Eye (tissue), 1 donor: ENCODE data around the gene NCAM1.

Source experiments
- DNase-seq: peaks from one replicate; pipeline ENCODE4 v3.0.0-alpha.2; 2015

The NCAM1 gene

DNA sequence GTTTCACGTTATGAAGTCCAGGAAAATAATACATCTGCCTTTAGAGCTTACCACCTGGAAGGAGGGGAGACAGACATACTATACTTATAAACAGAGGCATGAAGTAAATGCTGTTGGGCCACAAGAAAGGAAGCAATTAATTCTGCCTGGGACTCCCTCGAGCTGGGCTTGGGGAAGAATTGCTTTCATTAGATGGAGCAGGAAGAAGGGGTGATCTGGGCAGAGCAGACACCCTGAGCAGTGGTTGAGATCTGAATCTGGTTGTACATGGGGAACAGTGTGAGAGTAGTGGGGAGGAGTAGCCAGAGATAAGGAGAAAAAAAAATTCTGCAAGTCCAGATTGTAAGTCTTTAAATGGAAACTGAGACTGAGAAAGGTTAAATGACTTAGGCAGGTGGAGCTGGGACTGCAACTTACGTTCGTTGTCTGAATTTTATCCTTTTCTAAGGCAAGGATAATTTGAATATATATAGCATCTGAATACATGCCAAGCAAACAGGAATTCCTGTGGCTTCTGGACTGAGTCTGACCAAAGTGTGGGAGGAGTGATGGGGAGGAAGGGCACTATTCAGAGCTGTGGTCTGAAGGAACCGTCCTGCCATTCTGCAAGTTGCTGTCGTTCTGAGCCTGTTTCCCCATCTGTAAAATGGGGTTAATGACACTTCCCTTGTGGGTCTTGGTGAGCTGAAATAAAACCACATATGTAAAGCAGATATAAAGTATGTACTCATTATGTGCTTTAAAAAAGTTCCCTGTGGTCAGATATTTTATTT, 7.9 kb downstream of the NCAM1 start:
- no peak for DNase-seq

DNA sequence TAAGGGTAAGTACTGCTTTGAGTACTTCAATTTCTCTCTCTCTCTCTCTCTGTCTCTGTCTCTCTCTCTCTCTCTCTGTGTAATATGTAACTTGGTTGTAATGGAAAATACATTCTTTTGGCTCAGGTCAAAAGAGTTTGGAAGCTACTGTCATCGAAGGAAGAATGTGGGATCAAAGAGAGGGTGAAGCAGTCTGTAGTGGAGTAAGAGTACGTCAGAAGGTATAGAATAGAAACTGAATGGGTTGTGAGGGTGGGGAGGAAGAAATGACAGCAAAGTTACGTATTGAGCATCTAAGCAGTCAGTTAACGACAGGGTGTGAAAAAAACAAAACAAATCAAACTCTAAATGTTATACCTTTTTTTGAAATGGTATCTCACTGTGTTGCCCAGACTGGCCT, 10.0 kb downstream of the NCAM1 start:
- DNase-seq, result no peak

DNA sequence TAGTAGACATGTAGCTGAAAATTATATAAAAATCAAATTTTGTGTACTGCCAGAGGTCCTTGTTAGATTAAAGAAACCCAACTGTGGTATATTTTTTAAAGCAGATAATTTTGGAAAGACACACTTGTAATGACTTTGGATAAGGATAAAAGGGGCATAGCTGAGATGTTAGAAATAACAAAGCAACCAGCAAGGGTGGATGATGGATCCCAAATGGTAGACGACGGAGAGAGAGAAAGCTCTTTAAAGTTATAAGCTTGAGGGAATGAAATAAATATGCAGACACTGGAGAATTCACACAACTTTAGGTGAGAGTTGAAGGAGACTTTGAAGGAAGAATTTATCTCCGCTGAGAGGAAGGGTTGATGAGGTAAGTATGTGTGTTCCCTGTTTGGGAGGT, 10.6 kb downstream of the NCAM1 start:
- DNase-seq, result no peak

- no peak for DNase-seq
These were observed 11.4 kb downstream of the NCAM1 start for GRCh38 chr11:112972399-112973145.

DNA sequence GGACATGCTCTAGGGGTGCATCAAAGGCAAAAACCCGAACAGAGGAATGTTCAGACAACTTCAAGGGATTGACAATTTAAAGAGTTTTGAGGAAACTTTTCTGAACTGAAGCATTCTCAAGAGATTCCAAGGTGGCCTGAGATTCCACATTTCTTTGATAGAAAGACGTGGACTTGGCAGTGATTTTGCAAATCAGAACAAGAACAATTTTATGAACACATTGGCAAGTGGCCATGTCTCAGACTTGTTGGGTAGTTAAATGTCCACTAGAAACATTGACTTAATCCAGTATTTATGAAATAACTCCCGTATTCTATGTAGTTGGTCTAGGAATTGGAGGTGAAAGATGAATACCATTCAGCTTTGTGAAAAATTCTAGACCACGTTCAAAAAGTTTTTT, 13.8 kb downstream of the NCAM1 start:
- DNase-seq, result no peak

DNA sequence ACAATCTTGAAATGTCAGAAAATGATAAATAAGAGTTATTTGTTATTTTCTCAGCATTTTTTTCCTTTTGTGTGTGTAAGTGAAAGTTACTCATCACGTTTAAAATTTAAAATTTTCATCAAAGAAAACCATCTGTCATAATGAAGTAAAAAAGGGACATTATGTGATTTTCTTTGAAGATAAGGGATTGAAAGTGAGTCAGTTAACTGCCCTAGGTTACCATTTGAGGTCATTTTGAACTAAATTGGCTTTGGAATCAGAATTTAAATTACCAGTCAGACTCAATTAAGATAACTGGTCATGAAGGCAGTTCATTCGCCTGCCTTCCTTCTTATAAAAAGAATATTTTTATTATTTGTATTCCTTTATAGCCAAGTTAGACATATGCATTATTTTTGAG, 14.3 kb downstream of the NCAM1 start:
- no peak for DNase-seq

GRCh38 chr11:112977755-112978154, 16.5 kb downstream of the NCAM1 start:
- DNase-seq, result peak; percentile 53

- DNase-seq, result no peak
These were observed 22.7 kb downstream of the NCAM1 start for GRCh38 chr11:112983887-112984286.

- no peak for DNase-seq
These were observed 28.0 kb downstream of the NCAM1 start for GRCh38 chr11:112989198-112989597.

DNA sequence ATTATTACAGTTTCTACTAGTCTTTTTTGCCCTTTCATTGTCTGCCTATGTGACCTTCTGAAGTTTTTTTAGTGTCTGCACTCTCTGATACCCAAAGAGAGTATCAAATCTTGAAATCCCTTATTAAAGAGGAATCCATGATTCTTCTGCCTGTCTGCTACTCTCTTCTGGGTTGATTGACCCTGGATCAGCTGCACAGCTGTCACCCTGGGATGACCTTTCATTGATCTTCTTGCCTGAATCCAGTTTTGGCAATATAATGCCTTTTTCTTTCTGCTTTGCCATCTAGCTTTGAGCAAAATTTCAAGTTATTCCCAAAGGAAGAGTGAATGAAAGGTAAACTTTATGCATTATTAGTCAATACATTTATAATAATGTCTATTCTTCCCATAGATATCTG, 32.6 kb downstream of the NCAM1 start:
- no peak for DNase-seq

DNA sequence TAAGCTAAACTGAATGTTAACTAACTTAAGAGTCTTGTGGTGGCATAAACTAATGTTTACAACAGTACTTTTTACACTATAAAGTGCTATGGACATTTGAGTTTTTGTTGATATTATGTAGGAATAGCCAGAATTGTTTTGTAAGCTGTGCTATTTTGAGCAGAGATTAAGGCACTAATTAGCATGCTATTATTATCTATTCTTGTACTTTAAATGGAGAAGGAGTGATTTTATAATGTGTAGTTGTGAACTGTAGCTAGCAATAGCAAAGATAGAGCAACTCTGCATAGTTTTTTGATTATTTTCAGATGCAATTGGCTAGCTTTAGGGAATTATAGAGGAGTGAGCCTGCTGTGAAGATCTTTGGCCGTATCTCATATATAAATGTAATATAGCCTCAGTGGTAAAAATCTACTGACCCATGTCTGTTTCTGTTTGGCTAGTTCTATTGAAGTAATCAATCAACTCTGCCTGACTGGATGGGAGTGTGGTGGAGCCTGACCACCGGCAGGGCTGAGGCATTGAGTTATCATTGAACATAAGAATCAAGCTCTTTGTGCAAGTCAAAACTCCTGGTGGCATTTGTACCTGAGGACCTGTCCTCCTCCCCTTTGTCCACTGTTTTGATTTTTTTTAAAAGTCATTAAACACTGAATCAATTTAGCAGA, 34.3 kb downstream of the NCAM1 start:
- peak; percentile 43 for DNase-seq

GRCh38 chr11:112996994-112997393, 35.8 kb downstream of the NCAM1 start:
- DNase-seq, result no peak

- DNase-seq, result no peak
These were observed 36.7 kb downstream of the NCAM1 start for GRCh38 chr11:112997857-112998466.

- DNase-seq, result no peak
These were observed 38.3 kb downstream of the NCAM1 start for GRCh38 chr11:112999520-112999919.

DNA sequence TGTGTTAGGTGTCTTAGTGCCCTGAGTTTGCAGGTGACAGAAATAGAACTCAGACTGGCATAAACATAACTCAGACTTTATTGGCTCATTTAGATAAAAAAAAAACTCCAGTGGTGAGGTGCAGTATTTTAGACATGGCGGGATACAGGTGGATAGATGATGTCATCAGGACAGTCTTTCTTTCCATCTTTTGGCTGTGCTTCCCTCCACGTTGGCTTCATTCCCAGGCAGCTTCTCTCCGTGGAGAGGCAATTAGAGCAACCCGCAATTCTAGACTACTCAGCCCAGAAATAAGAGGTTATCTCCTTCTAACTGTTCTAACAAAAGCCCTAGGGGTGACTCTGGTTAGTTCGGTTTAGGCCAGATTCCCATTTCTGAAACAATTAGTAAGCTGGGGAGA, 40.5 kb downstream of the NCAM1 start:
- DNase-seq, result no peak

GRCh38 chr11:113006896-113007445, 45.8 kb downstream of the NCAM1 start:
- peak; percentile 53 for DNase-seq

DNA sequence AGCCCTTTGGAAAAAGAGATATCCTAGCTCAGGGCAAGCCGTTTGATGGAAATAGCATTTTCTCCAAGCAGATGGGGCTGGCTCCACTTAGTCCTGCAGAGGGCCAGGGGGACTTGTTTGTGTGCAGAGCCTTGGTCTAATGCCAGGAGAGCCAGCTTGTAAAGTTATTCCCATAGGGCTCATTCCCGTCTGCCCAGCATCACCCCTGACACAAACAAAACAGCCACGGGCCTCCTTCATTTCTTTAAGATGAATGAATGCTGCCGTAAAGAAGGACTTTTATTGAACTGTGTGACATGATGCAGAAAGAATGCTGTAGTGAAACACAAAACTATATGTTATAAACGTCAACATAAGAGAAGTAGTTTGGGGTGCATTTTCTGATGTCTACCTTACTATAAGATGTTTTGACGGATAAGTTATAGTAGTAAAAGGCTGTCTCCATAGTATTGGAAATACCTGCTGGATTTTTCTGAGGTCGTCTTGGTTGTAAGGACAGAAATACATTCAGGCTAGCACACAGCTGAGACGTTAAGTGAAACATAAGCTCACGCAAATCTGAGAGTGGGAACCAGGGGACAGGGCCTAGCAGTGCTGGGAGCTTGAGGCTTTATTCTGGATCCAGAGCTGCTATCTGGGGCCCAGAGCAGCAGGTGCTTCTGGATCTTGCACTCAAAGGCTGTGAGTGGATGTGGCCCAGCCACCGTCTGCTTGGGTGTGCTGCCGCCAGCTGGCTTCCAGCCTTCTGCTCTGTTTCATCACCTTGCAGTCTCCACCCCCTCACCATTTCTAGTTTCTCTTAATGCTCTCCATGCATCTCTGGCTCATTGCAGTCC, 53.3 kb downstream of the NCAM1 start:
- peak; percentile 83 for DNase-seq

DNA sequence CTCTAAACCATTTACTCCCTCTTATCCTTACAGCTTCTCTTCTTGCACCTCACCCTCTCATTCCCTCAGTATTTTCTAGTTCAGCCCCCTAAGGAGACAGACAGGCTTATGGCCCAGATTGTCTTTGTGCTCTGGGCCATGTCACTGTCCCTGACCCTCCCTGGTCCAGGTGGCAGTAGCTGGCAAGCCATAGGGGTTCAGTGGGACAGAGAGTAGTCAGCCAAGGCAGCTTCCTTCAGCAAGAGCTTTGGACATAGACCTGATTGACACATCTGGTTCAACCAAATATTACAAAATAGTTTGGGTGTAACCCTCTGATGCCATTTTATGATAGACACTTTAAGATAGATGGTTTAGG, 53.9 kb downstream of the NCAM1 start:
- no peak for DNase-seq

- no peak for DNase-seq
These were observed 55.7 kb downstream of the NCAM1 start for GRCh38 chr11:113016905-113017304.

GRCh38 chr11:113018913-113019312, 57.7 kb downstream of the NCAM1 start:
- no peak for DNase-seq

DNA sequence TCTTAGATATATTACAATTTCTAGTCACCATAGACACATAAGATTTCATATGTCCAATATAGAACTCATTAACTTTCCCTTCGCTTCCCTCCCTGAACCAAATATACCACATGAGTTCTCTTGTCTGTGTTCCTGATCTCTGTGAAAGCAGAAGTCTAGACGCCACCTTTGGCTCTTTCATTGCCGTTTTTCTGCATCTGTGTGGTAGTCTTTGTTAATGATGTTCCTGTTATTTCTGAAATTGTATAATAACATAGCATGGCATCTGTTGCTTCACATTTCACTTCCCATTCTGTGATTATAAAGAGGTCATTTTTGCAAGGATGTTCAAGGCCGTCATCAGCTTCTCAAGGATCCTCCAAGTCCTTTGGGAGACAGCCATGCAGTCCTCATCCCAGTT, 58.5 kb downstream of the NCAM1 start:
- no peak for DNase-seq

- no peak for DNase-seq
These were observed 59.9 kb downstream of the NCAM1 start for GRCh38 chr11:113021111-113021510.
